NCI-H460 (cell line): ENCODE results near the gene SLC37A3. TPM values are rescaled to one million over a fixed set of nuclear protein-coding genes. Genes with fewer than 3 reads are reported as not detected.
"Not testable (repeated sequence)": the region's sequence is repeated elsewhere in the genome, so short reads cannot be mapped to it uniquely, and the experiment has no call there.

Experiments used
- DNase-seq: peaks from one replicate; pipeline ENCODE4 v3.0.0-alpha.2; 2016; ENCODE audit warnings: low read depth; ENCODE audit errors: extremely low read depth
- total RNA-seq: library from RNA; depleted of rRNA; stranded (reverse); fragments of >200 nt; shearing (Covaris generic); gene quantifications from 2 replicates; pipeline ENCODE4 v1.2.3, GENCODE V29; 2014

Gene SLC37A3
- total RNA-seq, 1 experiment from 2014 or later: 34.4 TPM

DNA sequence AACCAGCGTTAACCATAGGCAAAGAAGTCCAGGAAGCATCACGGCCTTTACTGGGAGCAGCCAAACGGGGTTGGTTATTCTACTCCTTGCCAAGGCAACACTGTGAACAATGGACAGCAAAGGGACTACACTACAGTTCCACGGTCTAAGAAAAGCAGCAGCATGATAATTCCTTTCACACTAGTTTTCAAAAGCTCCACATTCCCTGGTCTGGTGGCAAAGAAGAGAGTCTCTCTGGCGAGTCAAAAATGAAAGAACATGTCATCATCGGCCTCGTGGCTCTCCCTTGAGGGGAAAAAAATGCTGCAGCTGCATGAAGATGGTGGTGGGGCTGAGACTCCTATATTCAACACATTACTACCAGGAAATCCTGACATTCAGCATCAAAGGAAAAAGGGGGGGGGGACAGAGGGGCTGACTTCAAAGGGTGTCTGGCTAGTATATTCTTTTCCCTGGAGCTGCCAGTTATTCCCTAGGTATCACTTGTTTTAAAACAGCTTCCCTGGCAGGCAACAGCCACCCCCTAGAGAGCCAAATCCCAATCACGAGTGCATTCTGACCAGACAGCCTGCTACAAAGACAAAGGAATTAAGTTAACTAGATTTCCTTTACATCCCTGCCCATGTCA is 49.1 kb downstream of the SLC37A3 start:
- DNase-seq: no peak

DNA sequence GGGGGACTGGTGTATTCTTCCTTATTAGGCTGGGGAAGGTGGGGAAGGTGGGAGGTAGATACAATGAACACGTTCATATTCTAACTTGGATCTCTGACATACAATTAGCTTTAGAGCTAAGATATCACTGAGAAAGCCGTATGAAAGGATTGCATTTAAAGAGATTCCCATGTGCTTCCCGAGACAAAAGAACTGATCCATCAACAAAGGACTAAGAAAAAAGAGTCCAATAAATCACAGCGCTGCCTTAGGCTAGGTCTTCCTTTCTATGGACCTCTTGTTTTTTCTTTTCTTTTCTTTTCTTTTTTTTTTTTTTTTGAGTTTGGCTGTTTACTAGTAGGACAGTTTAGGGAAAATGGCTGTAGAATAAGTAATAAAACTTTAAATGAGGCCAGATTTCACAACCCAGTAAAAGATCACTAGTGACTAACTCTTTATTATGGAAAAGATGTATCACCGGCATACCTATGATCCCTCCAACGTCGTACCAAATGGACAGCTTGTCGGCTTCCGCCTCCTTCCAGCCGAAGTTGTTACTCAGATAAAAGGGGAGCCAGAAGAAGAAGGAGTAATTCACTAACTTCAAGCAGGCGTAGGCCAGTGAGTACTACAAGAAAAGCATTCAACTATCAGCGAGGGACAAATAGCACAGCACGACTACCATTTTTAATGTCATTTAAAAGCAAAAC is 50.0 kb downstream of the SLC37A3 start:
- DNase-seq: no peak

DNA sequence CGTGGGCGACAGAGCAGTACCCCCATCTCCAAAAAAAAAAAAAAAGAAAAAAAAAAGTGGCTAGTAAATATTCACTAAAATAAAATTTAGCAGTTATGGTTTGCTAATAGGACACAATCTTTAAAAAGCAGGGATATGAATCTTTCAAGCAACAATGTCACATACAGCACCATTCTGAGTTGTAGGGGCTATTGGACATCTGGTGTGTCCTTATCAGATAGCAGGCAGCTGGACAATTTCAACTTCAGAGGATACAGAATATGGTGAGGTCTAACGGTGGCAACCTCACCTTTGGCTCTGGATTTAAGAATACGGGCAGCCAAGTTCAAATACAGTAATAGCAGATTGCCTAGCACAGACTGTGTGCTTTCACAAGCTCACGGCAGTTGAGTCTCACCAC is 51.1 kb downstream of the SLC37A3 start:
- no peak for DNase-seq

DNA sequence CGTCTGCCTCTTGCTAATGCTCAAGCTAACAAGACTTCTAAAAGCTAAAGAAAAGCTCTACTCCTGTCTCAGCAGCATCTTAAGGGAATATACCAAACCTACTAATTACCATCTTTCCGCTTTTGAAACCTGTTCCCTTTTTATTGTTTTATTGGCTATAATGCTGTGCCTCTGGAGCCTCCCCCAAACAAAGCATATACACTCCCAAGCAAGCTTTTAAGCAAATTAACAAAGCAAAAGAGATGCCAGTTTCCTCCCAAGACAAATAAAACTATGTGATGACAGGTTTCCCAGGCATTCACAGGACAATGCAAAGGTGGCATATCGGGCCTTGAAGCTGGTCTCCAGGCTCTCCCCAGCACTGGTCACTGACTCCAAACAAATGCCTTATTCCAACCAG is 52.9 kb downstream of the SLC37A3 start:
- no peak for DNase-seq

DNA sequence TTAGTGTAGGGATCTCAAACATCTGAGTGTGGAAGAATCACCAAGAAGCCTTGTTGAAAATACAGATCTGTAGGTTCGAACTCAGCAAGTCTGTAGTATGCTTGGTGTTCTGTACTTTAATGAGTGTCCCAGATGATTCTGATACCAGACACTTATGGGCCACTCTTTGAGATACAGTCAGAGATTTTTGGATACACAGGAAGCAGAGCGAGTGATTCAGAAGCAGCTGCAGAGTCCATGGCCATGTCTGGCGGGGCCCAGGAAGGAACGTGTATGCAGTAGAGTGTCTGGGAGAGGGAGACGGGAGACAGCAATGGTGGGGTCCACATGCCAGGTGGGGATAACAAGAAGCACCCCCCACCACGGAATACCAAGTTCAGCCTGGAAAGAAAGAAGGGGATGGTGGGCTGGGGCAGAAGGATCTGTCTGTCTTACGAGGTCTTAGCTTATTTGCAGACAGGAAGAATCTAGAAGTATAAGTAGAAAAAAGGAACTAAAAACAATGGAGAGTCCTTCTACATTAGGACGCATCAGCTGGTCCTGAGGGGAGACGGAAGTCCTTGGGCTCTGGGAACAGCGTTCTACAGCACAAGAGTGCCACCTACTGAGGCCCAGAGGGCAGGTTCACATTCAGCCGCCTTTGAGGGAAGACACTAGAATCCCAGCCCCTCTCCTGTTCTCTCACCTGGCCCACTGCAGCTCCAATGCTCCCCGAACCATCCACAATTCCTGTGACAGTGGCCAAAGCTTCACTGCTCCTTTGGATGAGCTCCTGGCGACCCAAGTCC is 55.4 kb downstream of the SLC37A3 start:
- DNase-seq: peak; percentile 4

DNA sequence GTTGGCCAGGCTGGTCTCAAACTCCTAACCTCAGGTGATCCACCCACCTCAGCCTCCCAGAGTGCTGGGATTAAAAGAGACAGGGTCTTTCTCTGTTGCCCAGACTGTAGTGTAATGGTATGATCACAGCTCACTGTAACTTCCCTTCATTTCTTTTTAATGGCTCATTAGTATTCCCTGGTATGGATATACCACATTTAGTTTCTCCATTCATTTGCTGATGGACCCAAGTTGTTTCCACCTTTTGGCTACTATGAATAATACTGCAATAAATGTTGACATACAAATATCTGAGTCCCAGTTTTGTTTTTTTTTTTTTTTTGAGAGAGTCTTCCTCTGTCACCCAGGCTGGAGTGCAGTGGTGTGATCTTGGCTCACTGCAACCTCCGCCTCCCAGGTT is 59.4 kb downstream of the SLC37A3 start:
- DNase-seq: not testable (repeated sequence)

DNA sequence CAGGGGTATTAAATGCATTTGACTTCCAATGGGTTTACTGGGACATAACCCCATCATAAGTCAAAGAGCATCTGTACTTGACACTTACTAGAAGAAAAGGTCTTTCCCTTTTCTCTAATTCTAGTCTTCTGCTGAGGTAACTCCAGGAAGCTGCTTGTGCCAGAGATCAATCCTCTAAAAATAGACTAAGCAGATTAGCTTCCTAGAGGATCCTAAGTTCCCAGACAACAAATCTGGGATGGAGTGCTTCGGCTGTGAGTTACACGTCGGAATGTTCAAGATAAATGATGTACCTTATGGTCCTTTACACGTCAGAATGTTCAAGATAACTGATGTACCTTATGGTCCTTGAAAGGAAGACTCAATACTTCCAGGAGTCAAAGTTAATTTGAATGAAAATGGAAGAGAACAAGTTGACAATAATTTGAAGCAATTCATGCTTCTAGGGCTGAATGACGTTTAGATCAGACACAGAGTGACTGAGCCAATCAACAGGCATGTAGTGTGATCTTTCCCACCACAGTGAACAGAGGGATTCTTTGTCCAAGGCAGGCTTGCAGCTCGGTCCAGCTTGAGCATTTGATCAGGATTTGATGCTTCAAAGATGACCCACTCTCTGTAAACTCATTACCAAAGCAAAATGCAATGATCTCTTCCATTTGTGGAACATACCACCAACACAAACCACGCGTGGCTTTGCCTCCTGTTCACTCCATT is 63.8 kb downstream of the SLC37A3 start:
- no peak for DNase-seq

DNA sequence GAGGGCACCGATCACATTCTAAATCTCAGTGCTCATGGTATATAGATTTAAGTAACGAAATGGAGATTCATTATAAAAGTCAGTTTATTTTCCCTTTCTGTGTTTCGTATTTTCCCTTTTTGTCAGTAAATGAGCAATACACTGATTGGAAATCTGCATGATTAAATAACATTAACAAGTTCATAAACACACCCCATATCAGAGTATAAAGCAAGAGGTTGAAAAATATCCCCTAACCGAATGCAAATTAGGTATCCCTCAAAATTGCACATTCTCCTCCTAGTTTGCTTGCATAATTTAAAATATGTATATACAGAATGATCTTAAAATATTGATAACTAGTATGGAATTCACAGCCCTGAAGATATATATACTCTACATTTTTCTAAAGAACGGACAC is 64.6 kb downstream of the SLC37A3 start:
- DNase-seq: no peak

DNA sequence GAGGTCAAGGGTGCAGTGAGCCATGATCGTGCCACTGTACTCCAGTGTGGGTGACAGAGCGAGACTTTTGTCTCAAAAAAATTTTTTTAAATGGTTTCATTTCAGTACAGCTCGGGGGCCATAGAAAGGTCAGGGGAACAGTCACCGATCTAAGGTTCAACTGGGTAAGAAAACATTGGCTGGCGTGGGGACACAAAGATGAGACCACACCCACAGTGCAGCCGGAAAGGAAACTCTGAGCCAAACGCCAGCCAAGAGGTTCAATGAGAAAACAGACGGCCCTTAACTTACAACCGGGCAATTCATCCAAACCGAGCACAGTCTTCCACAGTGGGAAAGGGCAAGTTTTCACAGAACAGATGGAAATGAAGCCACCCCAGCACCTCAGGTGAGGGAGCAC is 65.1 kb downstream of the SLC37A3 start:
- no peak for DNase-seq

DNA sequence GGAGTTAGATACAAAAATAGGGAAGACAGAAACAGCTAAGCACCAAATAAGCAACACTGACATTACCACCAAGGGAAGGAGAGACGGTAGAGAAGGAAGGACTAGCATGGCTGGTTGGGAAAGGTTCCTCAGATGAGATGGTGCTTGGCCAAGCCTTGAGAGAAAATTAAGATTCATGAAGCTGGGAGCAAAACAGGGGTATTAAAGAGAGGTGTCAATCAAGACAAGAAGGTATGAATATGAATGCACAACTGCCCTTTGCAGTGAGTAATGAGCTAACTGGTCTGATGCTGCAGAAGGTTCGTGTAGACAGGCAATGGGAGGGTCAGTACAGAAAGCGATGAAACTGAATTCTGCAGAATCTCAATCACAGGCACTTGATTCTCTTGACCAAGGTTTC is 67.7 kb downstream of the SLC37A3 start:
- no peak for DNase-seq

DNA sequence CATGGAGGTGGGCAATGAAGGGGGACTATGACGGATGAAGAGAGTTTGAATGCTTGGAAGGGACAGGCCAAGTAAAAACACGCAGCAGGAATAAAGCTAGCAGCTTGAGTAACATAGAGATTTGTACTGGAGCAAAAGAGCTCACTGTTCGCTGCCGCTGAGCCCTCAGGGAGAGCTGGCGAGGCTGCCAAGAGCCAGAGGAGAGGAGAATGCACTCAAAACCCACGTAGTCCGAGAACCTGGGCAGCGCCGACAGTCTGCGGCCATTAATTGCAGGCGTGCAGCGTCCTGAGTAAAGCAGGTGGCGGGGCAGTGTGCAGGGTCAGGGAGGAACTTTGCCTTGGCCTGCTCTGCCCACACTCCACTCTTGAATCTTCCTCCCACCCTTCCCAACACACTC is 68.2 kb downstream of the SLC37A3 start:
- no peak for DNase-seq

DNA sequence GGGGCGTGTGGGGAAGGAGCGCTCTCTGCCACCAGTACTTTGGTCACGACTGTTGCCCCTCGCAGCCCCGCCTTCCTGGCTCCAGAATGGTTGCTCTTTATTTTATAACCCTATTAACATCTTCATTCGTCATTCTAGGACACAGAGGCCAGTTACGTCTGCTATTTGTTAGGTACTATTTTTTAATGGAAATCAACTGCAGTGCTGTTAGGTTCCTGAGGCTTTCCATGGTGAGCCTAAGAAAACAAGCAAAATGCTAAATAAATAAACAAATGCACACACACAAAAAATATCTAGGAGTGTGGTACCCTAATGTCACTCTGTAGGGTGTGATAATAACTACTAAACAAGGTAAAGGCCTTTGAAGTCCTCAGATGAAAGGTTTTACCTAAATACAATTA is 71.1 kb downstream of the SLC37A3 start:
- DNase-seq: no peak

DNA sequence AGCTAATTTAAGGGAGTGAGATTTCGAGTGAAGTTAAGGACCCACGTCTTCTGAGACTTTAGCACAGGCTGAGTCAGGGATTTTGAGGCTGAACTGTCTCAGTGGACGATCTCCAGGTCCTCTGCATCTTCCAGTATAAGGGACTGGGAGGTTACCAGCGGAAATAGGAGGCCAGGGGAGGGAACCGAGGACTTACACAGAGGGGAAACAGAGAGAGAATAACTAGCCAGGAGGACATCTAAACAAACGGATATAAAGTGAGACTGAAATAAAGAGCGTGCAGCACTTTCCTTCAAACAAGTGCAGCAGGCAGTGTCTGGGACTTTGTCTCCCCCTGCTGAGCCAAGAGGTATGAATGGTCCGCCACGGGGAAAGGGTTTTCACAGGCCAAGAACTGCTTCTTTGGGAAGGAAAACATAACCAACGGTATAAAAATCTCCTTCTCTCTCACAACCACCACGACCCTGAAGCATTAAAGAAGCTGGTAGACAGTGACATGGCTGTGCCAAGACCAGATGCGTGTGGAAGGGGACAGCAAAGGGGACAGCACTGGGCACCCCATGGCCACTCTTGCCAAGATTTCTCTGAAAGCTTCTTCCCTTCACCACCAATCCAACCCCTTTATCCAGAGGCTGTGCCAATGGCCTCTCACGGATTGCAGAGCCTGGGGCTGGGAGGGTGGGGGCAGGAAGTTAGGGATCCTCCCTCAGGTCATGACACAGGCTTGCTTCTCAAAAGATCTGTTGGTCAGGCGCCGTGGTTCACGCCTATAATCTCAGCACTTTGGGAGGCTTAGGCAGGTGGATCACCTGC is 72.0 kb downstream of the SLC37A3 start:
- peak; percentile 58 for DNase-seq

DNA sequence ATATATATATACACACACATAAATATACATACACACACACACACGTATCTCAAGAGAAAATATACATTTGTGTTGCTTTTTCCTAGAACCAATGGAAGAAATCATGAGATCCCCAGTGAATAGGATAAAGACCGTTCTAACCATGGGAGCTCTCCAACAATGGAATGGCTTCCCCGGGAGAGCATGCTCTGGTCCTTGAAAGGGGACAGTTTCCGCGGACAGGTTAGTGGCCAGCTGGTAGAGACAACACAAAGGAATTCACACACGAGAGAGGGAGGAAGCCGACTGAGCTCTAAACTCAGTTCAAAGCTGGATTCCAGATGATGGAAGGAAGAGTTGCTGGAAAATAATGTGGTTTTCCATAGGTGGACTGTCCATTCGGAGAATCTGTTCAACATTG is 72.7 kb downstream of the SLC37A3 start:
- DNase-seq: no peak

DNA sequence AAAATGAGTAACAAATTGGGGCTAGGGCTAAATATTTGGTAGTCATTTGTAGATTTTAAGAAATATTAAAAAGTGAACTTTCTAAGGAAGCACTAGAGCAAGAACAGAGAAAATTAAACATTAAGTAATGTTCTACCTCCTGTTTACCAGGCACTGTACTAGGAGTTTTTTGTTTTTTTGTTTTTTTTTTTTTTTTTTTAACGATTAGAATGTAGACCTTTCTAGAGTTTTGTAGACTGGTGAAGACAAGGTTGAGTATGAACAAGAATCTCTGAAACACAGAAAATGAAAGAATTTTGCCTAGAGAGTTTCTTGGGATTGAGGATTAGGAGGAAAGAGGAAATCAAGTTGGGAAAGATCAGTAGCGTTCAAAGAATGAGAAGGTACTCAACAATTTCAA is 73.6 kb downstream of the SLC37A3 start:
- no peak for DNase-seq

DNA sequence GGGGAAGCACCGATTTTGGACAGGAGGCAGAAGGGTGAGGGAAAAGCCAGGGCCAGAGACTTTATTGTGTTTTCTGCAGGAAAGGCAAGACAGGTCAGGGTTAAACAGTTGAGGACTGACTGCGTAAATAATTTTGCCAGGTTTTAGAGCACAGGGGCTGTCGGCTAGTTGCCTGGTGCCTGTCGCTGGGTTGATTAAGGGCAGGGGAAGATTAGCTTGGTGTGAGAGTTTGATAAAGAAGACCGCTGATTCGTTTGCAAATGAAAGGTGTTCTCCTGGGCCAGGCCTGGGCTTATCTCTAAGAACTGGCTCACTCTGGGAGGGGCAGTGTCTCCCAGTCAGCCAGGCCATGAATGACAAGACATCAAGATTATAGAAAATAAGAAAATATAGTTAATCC is 75.6 kb downstream of the SLC37A3 start:
- no peak for DNase-seq

DNA sequence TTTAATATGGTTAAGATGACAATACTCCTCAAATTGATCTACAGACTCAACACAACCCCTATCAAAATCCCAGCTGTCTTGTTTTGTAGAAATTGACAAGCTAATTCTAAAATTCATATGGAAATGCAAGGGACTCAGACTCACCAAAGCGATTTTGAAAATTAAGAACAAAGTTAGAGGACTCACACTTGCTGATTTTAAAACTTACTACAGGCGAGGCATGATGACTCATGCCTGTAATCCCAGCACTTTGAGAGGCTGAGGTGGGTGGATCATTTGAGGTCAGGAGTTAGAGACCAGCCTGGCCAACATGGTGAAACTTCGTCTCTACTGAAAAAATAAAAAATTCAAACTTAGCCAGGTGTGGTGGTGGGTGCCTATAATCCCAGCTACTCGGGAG is 78.3 kb downstream of the SLC37A3 start:
- not testable (repeated sequence) for DNase-seq

DNA sequence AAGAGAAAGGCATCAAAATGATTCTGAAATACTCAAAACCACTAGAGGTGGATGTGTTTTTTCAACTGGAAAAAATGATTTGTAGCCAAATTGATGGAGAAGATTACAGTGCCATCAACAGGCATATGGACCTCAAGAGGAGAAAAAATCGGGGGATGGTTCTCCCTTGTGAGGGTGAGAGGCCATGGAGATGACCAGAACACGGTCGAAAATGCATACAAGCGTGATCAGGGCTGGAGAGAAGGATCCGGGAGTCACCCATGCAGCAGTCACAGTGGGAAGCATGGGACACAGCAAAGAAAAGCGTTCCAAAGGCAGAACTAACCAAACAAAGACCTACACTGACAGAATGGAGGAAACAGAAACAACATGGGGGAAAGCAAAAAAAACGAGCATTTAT is 80.3 kb downstream of the SLC37A3 start:
- no peak for DNase-seq

DNA sequence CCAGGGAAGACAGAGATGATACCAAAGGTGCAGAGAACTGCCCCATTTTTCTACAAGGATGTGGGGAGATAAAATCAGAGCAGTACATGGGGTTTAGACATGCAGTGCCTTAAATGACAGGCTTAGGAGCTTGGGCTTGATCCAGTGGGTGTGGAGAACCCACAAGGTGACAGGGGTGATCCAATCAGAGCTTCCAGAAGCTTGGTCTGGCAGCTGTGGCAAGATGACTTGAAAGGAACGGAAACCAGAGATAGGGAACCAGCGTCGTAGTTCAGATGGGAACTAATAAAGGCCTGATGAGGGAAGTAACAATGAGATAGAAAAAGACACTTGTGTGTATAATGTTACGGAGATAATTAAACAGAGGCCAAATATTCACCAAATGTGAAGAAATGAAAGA is 80.7 kb downstream of the SLC37A3 start:
- DNase-seq: no peak

DNA sequence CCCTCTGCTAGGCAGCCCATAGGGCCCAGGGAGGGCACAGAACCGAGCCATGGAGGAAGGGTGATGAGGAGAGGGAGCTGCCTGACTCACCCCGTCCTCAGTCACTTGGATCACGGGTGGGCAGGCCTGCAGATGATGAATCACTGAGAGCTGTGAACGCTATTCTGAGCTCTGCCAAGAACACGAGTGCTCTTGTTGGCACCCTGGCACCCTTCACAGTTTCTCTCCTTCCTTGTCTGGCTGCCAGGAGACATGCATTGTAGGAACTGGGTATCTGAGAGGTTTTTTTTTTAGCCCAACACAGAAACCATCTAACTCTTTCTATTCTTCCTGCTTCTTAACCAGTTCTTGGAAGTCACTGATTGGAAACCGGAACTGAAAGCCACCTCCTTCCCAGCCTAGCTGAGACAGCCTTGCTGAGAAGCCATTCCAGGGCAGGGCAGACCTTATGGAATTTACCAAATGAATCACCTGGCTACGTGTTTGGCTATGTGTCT is 82.1 kb downstream of the SLC37A3 start:
- no peak for DNase-seq
